ENCODE measurements around the gene MEIOSIN.
A peak's percentile ranks its signal among the peaks of the same experiment; 100 is the strongest.

MEIOSIN gene

DNA sequence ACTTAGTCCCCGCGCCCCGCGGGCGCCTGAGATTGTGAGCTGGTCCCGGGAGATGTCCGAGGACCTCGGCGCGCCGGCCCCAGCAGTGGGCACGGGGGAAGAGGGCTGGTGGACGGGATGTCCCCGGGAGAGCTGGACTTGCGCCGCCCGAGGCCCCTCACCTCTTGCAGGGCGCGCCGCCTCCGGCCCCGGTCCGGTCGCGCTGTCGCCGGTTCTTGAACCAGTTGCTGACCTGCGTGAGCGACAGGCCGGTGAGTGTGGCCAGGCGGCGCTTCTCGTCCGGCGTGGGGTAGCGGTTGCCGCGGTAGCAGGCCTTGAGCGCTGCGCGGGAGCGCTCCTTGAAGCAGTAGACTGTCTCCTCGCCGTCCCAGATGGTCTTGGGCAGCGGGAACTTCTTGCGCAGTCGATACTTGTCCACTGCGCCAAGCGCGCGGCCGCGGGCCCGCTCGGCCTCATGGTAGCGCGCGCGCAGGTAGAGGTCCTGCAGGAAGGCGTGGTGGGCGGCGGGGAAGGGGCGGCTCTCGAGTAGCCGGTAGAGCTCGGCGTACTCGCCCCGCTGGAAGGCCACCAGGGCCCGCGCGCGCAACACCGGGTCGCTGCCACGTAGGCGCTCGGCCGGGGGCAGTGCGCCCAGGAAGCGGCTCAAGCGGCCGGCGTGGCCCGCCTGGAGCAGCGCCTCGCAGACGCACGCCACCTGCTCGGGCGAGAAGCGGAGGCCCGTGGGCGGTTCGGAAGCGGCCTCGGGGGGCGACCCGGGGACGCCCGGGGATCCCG is 34.8 kb downstream of the MEIOSIN start:
- no peaks in the 10 kb centered on the region for H3K9me3 ChIP-seq (ENCODE audit: insufficient read depth, low read depth, low read length)
- H3K27me3 ChIP-seq (ENCODE audit: insufficient read depth, low read length) = no peaks in the 10 kb centered on the region; the same call in 1 of the 2 replicates
- H3K4me3 ChIP-seq (ENCODE audit: low read length) = peak overlapping the region; percentile 96
- peaks cover 16% of the 10 kb centered on the region; the same call in 1 of the 2 replicates for H3K4me1 ChIP-seq (ENCODE audit: insufficient read depth, low read length)
- 0 out of 2 replicates have a peak, but pooled peaks cover 1% of the 10 kb centered on the region for H3K36me3 ChIP-seq (ENCODE audit: insufficient read depth, low read depth, low read length)
- H3K9ac ChIP-seq (ENCODE audit: low read depth, low read length) = peak overlapping the region; percentile 100; the same call in 1 of the 2 replicates
- no peak overlapping the region for H3K27ac ChIP-seq (ENCODE audit: low read length)

DNA sequence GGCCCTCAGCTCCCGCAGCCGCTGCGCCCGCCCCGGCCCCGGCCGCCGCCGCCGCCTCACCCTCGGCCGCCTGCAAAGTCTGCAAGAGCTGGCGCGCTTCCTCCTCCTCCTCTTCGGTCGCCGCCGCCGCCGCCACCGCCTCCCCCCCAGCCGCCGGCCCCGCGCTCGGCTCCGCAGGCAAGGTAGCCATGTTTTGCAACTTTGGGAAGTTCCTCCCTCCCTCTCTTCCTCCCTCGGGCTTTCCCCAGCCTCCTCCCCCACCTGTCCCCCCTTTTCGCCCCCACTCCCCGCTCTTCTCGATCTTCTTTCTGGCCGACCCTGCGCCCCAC is 35.4 kb downstream of the MEIOSIN start:
- Histone ChIP-seq H3K9ac (ENCODE audit: low read depth, low read length) (peak overlapping the region; percentile 100), H3K4me3 (ENCODE audit: low read length) (peak overlapping the region; percentile 96), H3K36me3 (ENCODE audit: insufficient read depth, low read depth, low read length) (peaks cover 7% of the 10 kb centered on the region; the same call in 1 of the 2 replicates), H3K27me3 (ENCODE audit: insufficient read depth, low read length) (no peaks in the 10 kb centered on the region; the same call in 1 of the 2 replicates), H3K9me3 (ENCODE audit: insufficient read depth, low read depth, low read length) (no peaks in the 10 kb centered on the region), H3K4me1 (ENCODE audit: insufficient read depth, low read length) (peaks cover 16% of the 10 kb centered on the region; the same call in 1 of the 2 replicates), H3K27ac (ENCODE audit: low read length) (peak overlapping the region; percentile 98)

DNA sequence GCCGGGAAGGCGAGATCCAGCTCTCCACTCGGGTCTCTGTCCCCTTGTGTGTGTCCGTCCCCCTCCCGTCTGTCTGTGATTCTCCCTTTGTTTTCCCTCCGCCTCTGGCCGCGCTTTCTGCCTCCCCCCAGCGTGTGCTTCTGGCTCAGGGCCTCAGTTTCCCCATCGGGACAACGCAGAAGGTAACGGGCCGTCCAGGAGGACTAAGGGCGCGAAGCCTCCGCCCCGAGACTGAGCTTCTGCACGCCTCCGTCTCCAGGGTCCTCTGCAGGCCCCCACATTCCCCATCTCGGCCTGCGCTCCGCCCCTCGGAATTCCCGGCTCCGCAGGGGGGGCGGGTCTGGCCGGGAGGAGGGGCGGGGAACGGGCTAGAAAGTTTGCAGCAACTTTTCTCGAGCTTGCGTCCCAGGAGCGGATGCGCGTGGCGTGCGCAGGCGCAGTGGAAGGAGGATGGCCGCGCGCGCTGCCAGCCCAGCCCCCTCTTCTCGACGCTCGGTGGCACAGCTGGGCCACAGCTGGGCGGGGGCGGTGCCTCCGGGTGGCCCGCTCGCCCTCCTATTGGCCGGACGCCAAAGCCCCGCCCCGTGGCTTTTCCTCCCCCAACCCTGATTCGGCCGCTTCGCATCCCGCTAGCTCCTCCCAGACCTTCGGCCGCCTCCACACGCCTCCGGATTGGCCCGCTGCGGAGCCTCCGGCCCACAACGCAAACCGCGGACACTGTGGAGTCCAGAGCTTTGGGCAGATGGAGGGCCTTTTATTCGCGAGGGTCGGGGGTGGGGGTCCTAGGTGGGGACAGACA is 35.9 kb downstream of the MEIOSIN start, which contains the start of gene SIX5:
TSS of gene SIX5 (minus strand) at position 269 of the 799 bp plus-strand sequence. CDS start 408 bp downstream, outside the sequence.
- no peaks in the 10 kb centered on the region; the same call in 1 of the 2 replicates for H3K27me3 ChIP-seq (ENCODE audit: insufficient read depth, low read length)

DNA sequence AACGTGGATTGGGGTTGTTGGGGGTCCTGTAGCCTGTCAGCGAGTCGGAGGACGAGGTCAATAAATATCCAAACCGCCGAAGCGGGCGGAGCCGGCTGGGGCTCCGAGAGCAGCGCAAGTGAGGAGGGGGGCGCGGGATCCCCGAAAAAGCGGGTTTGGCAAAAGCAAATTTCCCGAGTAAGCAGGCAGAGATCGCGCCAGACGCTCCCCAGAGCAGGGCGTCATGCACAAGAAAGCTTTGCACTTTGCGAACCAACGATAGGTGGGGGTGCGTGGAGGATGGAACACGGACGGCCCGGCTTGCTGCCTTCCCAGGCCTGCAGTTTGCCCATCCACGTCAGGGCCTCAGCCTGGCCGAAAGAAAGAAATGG is 36.6 kb downstream of the MEIOSIN start:
- H3K27me3 ChIP-seq (ENCODE audit: insufficient read depth, low read length) = no peaks in the 10 kb centered on the region
- peak overlapping the region; percentile 90 for H3K27ac ChIP-seq (ENCODE audit: low read length)
- H3K9me3 ChIP-seq (ENCODE audit: insufficient read depth, low read depth, low read length) = no peaks in the 10 kb centered on the region
- H3K36me3 ChIP-seq (ENCODE audit: insufficient read depth, low read depth, low read length) = peaks cover 7% of the 10 kb centered on the region
- peak overlapping the region; percentile 93 for H3K4me3 ChIP-seq (ENCODE audit: low read length)
- H3K9ac ChIP-seq (ENCODE audit: low read depth, low read length) = peak overlapping the region; percentile 93
- H3K4me1 ChIP-seq (ENCODE audit: insufficient read depth, low read length) = peaks cover 9% of the 10 kb centered on the region; the same call in 1 of the 2 replicates

More for the DNA sequence above, 35.9 kb downstream of the MEIOSIN start, which contains the start of gene SIX5:
- H3K4me1 ChIP-seq (ENCODE audit: insufficient read depth, low read length) = peaks cover 15% of the 10 kb centered on the region; the same call in 1 of the 2 replicates
- H3K27ac ChIP-seq (ENCODE audit: low read length) = peak within 1 kb of the TSS; percentile 98
- H3K9ac ChIP-seq (ENCODE audit: low read depth, low read length) = peak within 1 kb of the TSS; percentile 100
- peak within 1 kb of the TSS; percentile 96 for H3K4me3 ChIP-seq (ENCODE audit: low read length)
- H3K9me3 ChIP-seq (ENCODE audit: insufficient read depth, low read depth, low read length) = no peaks in the 10 kb centered on the region
- H3K36me3 ChIP-seq (ENCODE audit: insufficient read depth, low read depth, low read length) = peaks cover 7% of the 10 kb centered on the region; the same call in 1 of the 2 replicates

DNA sequence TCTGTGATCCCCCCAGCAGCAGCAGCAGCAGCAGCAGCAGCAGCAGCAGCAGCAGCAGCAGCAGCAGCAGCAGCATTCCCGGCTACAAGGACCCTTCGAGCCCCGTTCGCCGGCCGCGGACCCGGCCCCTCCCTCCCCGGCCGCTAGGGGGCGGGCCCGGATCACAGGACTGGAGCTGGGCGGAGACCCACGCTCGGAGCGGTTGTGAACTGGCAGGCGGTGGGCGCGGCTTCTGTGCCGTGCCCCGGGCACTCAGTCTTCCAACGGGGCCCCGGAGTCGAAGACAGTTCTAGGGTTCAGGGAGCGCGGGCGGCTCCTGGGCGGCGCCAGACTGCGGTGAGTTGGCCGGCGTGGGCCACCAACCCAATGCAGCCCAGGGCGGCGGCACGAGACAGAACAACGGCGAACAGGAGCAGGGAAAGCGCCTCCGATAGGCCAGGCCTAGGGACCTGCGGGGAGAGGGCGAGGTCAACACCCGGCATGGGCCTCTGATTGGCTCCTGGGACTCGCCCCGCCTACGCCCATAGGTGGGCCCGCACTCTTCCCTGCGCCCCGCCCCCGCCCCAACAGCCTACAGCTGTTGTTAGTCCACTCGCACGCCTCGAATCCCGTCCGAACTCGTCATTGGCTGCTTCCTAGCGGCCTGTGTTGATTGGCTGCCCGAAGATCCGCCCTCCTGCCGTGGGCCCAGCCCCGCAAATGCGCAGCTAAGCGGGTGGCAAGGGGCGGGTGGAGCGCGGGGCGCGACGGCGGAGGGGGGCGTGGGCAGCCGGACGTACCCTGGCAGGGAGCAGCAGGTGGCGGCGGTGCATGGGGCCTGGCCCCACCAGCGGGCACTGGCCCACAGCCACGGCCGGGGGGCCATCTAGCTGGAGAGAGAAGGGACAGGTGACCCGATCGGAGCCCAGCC is 37.2 kb downstream of the MEIOSIN start:
- Histone ChIP-seq H3K4me3 (ENCODE audit: low read length) (peak overlapping the region; percentile 93), H3K27me3 (ENCODE audit: insufficient read depth, low read length) (no peaks in the 10 kb centered on the region), H3K27ac (ENCODE audit: low read length) (peak overlapping the region; percentile 17), H3K4me1 (ENCODE audit: insufficient read depth, low read length) (peaks cover 4% of the 10 kb centered on the region; the same call in 1 of the 2 replicates), H3K9me3 (ENCODE audit: insufficient read depth, low read depth, low read length) (no peaks in the 10 kb centered on the region), H3K9ac (ENCODE audit: low read depth, low read length) (peak overlapping the region; percentile 93; the same call in 1 of the 2 replicates), H3K36me3 (ENCODE audit: insufficient read depth, low read depth, low read length) (peaks cover 7% of the 10 kb centered on the region)

DNA sequence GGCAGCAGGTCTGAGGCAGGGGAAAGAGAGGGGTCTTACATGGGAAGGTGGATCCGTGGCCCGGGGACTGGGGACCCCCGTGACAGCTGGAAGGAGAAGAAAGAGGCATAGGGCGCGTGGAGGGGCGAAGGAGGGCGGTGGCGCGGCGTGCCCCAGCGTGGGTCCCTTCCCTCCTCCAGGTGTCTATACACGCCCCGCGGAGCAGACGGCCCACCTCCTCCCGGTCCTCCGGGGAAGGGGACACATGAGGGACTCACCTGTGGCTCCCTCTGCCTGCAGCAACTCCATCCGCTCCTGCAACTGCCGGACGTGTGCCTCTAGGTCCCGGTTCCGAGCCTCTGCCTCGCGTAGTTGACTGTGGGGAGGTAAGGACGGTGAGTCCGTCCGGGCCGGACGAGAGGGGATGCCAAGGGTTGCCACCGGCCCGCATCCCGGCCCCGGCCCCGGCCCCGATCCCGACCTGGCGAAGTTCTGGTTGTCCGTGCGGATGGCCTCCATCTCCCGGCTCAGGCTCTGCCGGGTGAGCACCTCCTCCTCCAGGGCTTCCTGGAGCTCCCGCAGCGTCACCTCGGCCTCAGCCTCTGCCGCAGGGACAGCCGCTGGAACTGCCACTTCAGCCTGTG is 38.2 kb downstream of the MEIOSIN start:
- H3K27me3 ChIP-seq (ENCODE audit: insufficient read depth, low read length) = no peaks in the 10 kb centered on the region
- H3K4me3 ChIP-seq (ENCODE audit: low read length) = peak overlapping the region; percentile 56; the same call in 1 of the 2 replicates
- peaks cover 7% of the 10 kb centered on the region for H3K36me3 ChIP-seq (ENCODE audit: insufficient read depth, low read depth, low read length)
- no peak overlapping the region for H3K27ac ChIP-seq (ENCODE audit: low read length)
- no peaks in the 10 kb centered on the region for H3K9me3 ChIP-seq (ENCODE audit: insufficient read depth, low read depth, low read length)
- H3K4me1 ChIP-seq (ENCODE audit: insufficient read depth, low read length) = peaks cover 4% of the 10 kb centered on the region; the same call in 1 of the 2 replicates
- H3K9ac ChIP-seq (ENCODE audit: low read depth, low read length) = peak overlapping the region; percentile 55; the same call in 1 of the 2 replicates

DNA sequence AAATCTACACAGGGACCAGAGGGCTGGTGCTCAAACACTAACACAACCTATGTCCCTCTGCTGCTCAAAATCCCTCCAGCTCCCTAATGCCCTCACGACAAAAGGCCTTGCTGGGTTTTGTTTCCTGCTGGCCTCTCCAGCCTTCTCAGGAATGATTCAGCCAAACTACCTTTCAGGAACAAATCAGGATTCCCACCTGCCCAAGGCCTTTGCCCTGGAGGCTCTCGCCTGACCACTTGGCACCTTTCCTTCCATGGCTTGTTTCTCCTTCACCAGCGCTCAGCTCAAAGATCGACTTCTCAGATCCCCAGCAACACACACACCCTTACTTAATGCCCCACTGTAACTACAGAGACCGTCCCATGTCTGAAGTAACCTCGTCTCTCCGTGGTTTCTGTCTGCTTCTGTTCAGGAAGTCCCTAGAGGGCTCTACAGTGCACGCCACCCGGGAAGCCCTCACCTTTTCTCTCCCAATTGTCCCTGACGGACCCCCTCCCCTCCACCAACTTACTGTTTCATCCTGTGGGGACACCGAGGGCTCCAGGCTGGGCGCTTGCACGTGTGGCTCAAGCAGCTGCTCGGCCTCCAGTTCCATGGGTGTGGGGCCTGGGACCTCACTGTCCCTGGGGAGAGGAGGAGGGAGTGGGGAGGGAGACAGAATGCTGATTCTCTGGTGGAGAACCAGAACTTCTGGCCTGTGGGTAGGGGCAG is 39.0 kb downstream of the MEIOSIN start:
- Histone ChIP-seq H3K27me3 (ENCODE audit: insufficient read depth, low read length) (no peaks in the 10 kb centered on the region), H3K9ac (ENCODE audit: low read depth, low read length) (no peak overlapping the region), H3K36me3 (ENCODE audit: insufficient read depth, low read depth, low read length) (peaks cover 16% of the 10 kb centered on the region), H3K4me3 (ENCODE audit: low read length) (no peak overlapping the region), H3K4me1 (ENCODE audit: insufficient read depth, low read length) (no peaks in the 10 kb centered on the region), H3K27ac (ENCODE audit: low read length) (no peak overlapping the region), H3K9me3 (ENCODE audit: insufficient read depth, low read depth, low read length) (no peaks in the 10 kb centered on the region)

DNA sequence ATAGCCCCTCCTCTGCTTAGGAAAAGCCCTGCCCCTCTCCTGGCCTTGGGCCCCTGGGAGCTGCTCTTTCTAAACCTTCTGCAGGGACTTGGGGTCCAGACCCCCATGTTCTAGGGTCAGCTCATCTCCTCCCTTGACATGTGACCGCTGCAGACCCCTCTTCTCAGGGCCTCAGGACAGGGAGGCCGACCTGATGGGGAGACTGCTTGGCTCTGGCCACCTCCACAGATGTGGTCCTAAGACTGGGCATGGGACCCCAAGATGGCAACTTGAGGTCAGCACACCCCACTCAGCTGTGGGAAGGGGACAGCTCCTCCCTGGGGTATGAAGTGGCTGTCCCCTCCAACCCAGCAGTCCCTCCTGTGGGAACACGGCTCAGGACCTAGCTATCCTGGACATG is 39.7 kb downstream of the MEIOSIN start:
- Histone ChIP-seq H3K36me3 (ENCODE audit: insufficient read depth, low read depth, low read length) (peaks cover 22% of the 10 kb centered on the region), H3K27me3 (ENCODE audit: insufficient read depth, low read length) (no peaks in the 10 kb centered on the region), H3K4me3 (ENCODE audit: low read length) (no peak overlapping the region), H3K4me1 (ENCODE audit: insufficient read depth, low read length) (no peaks in the 10 kb centered on the region), H3K27ac (ENCODE audit: low read length) (no peak overlapping the region), H3K9ac (ENCODE audit: low read depth, low read length) (no peak overlapping the region), H3K9me3 (ENCODE audit: insufficient read depth, low read depth, low read length) (no peaks in the 10 kb centered on the region)

DNA sequence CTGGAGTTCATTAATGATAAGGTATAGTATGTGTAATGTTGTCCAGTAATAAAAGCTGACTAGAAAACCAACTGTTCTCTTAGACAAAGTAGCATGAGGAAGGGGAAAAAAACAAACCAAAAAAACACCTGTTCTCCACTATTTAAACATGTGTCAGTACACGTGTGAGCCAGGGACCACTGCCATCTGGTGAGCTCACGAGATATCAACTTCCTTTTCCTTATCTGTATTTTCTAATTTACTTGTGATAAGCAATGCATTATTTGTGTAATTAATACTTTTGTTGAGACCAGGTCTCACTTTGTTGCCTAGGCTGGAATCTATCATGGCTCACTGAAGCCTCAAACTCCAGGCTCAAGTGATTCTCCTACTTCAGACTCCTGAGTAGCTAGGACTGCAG is 40.1 kb downstream of the MEIOSIN start:
- H3K9me3 ChIP-seq (ENCODE audit: insufficient read depth, low read depth, low read length) = no peaks in the 10 kb centered on the region
- H3K4me3 ChIP-seq (ENCODE audit: low read length) = no peak overlapping the region
- H3K4me1 ChIP-seq (ENCODE audit: insufficient read depth, low read length) = no peaks in the 10 kb centered on the region

DNA sequence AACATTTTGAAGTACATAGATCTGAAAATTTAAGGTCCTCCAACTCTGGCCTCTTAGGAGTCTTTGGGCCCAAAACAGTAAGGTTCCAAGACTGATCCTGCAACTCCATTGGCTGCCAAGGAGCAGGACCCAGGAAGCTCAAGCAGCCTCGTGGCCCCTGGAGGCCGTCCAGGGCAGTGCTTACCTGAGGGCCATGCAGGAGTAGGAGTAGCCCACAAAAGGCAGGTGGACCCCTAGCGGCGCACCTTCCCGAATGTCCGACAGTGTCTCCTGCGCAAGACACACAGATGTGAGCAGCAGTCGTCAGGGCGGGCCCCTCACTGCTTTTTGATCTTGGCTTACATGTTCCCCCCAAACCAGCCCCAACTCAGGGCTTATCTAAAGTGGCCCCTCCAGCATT is 41.5 kb downstream of the MEIOSIN start:
- peaks cover 25% of the 10 kb centered on the region for H3K36me3 ChIP-seq (ENCODE audit: insufficient read depth, low read depth, low read length)
- H3K9ac ChIP-seq (ENCODE audit: low read depth, low read length) = no peak overlapping the region
- H3K4me3 ChIP-seq (ENCODE audit: low read length) = no peak overlapping the region
- H3K27me3 ChIP-seq (ENCODE audit: insufficient read depth, low read length) = no peaks in the 10 kb centered on the region; the same call in 1 of the 2 replicates
- peaks cover 1% of the 10 kb centered on the region for H3K4me1 ChIP-seq (ENCODE audit: insufficient read depth, low read length)
- no peaks in the 10 kb centered on the region for H3K9me3 ChIP-seq (ENCODE audit: insufficient read depth, low read depth, low read length)
- H3K27ac ChIP-seq (ENCODE audit: low read length) = no peak overlapping the region

More for the DNA sequence above, 40.1 kb downstream of the MEIOSIN start:
- H3K9ac ChIP-seq (ENCODE audit: low read depth, low read length) = no peak overlapping the region
- H3K36me3 ChIP-seq (ENCODE audit: insufficient read depth, low read depth, low read length) = peaks cover 25% of the 10 kb centered on the region
- no peak overlapping the region for H3K27ac ChIP-seq (ENCODE audit: low read length)
- no peaks in the 10 kb centered on the region for H3K27me3 ChIP-seq (ENCODE audit: insufficient read depth, low read length)
